WTC11 (cell line): Measurements from ENCODE around the gene BMF. TPM values are rescaled to one million over a fixed set of nuclear protein-coding genes. Genes with fewer than 3 reads are reported as not detected.

ENCODE experiments used
- ATAC-seq: fragments of 200-7000 bp; cut with Tn5 transposase; 2 replicates; pipeline ENCODE4 v1.10.0; 2021; ENCODE audit warnings: mild to moderate bottlenecking, moderate library complexity
- CTCF ChIA-PET: fragments of 300-600 bp; sonication (Branson Sonifier 250); formaldehyde crosslinking; loops from one replicate; lab custom pipeline; 2021; ENCODE audit warnings: antibody characterized with exemption; lab: Charles Lee
- POLR2A ChIA-PET: fragments of 350-600 bp; sonication (Branson Sonifier 250); formaldehyde crosslinking; loops from one replicate; lab custom pipeline; 2021; ENCODE audit warnings: antibody characterized with exemption; lab: Charles Lee
- DNase-seq: peaks from one replicate; pipeline ENCODE4 v3.0.0; 2021; ENCODE audit warnings: low spot score
- H3K27ac Mint-ChIP-seq: 2 replicates; pipeline ENCODE4 v1.8.0; 2021; ENCODE audit warnings: mixed read lengths
- H3K27me3 Mint-ChIP-seq: 2 replicates; pipeline ENCODE4 v1.8.0; 2021; ENCODE audit warnings: low read depth, mild to moderate bottlenecking, moderate library complexity, mixed read lengths
- H3K36me3 Mint-ChIP-seq: 2 replicates; pipeline ENCODE4 v1.8.0; 2021; ENCODE audit warnings: mixed read lengths
- H3K4me1 Mint-ChIP-seq: 2 replicates; pipeline ENCODE4 v1.8.0; 2022; ENCODE audit warnings: mixed read lengths
- H3K4me3 Mint-ChIP-seq: 2 replicates; pipeline ENCODE4 v1.8.0; 2021; ENCODE audit warnings: mild to moderate bottlenecking, moderate library complexity, mixed read lengths
- H3K9me3 Mint-ChIP-seq: 2 replicates; pipeline ENCODE4 v1.8.0; 2021; ENCODE audit warnings: mixed read lengths
- CREM ChIP-seq: sonication (generic); formaldehyde crosslinking; IDR thresholded peaks from 2 replicates; pipeline ENCODE4 v1.8.1; 2022; ENCODE audit warnings: mild to moderate bottlenecking, missing genetic modification reagents, moderate library complexity
- FOXK1 ChIP-seq: sonication (generic); formaldehyde crosslinking; IDR thresholded peaks from 2 replicates; pipeline ENCODE4 v1.8.0; 2022; ENCODE audit warnings: mild to moderate bottlenecking, moderate library complexity, missing genetic modification reagents
- JAZF1 ChIP-seq: fragments of 250-450 bp; sonication (Bioruptor Pico); IDR thresholded peaks from 2 replicates; pipeline ENCODE4 v1.9.0; 2021; ENCODE audit warnings: moderate library complexity, mild to moderate bottlenecking, inconsistent platforms
- JUN ChIP-seq: sonication (generic); formaldehyde crosslinking; IDR thresholded peaks from 2 replicates; pipeline ENCODE4 v1.8.0; 2023; ENCODE audit warnings: mild to moderate bottlenecking, missing genetic modification reagents
- NFE2L1 ChIP-seq: sonication (generic); formaldehyde crosslinking; IDR thresholded peaks from 2 replicates; pipeline ENCODE4 v1.8.1; 2023; ENCODE audit warnings: missing genetic modification reagents
- NR1H2 ChIP-seq: sonication (generic); formaldehyde crosslinking; IDR thresholded peaks from 2 replicates; pipeline ENCODE4 v1.9.0; 2021; ENCODE audit warnings: mild to moderate bottlenecking, moderate library complexity, missing genetic modification reagents
- NR3C1 ChIP-seq: sonication (generic); formaldehyde crosslinking; conservative IDR thresholded peaks from 2 replicates; pipeline ENCODE4 v1.8.1; 2023; ENCODE audit warnings: low read depth, mild to moderate bottlenecking, missing genetic modification reagents
- SP1 ChIP-seq: sonication (generic); formaldehyde crosslinking; conservative IDR thresholded peaks from 2 replicates; pipeline ENCODE4 v1.8.1; 2022; ENCODE audit warnings: missing genetic modification reagents
- TP53 ChIP-seq: sonication (generic); formaldehyde crosslinking; IDR thresholded peaks from 2 replicates; pipeline ENCODE4 v1.8.1; 2023; ENCODE audit warnings: mild to moderate bottlenecking, missing genetic modification reagents
- total RNA-seq: library from RNA; stranded (reverse); gene quantifications from 3 replicates; pipeline ENCODE4 v1.2.3, GENCODE V29; 2021
- TF ChIP-seq, protein P1 (sequence below): sonication (generic); formaldehyde crosslinking; IDR thresholded peaks from 2 replicates; pipeline ENCODE4 v1.8.1; 2022; ENCODE audit warnings: mild to moderate bottlenecking, moderate library complexity, missing genetic modification reagents
- TF ChIP-seq, protein P2 (sequence below): fragments of 250-450 bp; sonication (Bioruptor Pico); IDR thresholded peaks from 2 replicates; pipeline ENCODE4 v2.1.2; 2022; ENCODE audit warnings: mild to moderate bottlenecking, moderate library complexity
- TF ChIP-seq, protein P3 (sequence below): sonication (generic); formaldehyde crosslinking; IDR thresholded peaks from 2 replicates; pipeline ENCODE4 v1.8.1; 2023; ENCODE audit warnings: mild to moderate bottlenecking, missing genetic modification reagents
- TF ChIP-seq, protein P4 (sequence below): sonication (generic); formaldehyde crosslinking; IDR thresholded peaks from 2 replicates; pipeline ENCODE4 v1.8.0; 2023; ENCODE audit warnings: mild to moderate bottlenecking, missing genetic modification reagents
- TF ChIP-seq, protein P5 (sequence below): fragments of 250-450 bp; sonication (Bioruptor Pico); IDR thresholded peaks from 2 replicates; pipeline ENCODE4 v1.8.0; 2021; ENCODE audit warnings: mild to moderate bottlenecking
- TF ChIP-seq, protein P6 (sequence below): fragments of 250-450 bp; sonication (Bioruptor Pico); conservative IDR thresholded peaks from 2 replicates; pipeline ENCODE4 v1.9.0; 2021; ENCODE audit warnings: mild to moderate bottlenecking
- TF ChIP-seq, protein P7 (sequence below): sonication (generic); formaldehyde crosslinking; IDR thresholded peaks from 2 replicates; pipeline ENCODE4 v1.8.0; 2022; ENCODE audit warnings: missing genetic modification reagents
- TF ChIP-seq, protein P8 (sequence below): sonication (generic); formaldehyde crosslinking; IDR thresholded peaks from 2 replicates; pipeline ENCODE4 v1.8.0; 2023; ENCODE audit warnings: missing genetic modification reagents, mild to moderate bottlenecking, borderline replicate concordance

BMF gene
- total RNA-seq, 1 experiment from 2014 or later = 36.9 TPM

DNA sequence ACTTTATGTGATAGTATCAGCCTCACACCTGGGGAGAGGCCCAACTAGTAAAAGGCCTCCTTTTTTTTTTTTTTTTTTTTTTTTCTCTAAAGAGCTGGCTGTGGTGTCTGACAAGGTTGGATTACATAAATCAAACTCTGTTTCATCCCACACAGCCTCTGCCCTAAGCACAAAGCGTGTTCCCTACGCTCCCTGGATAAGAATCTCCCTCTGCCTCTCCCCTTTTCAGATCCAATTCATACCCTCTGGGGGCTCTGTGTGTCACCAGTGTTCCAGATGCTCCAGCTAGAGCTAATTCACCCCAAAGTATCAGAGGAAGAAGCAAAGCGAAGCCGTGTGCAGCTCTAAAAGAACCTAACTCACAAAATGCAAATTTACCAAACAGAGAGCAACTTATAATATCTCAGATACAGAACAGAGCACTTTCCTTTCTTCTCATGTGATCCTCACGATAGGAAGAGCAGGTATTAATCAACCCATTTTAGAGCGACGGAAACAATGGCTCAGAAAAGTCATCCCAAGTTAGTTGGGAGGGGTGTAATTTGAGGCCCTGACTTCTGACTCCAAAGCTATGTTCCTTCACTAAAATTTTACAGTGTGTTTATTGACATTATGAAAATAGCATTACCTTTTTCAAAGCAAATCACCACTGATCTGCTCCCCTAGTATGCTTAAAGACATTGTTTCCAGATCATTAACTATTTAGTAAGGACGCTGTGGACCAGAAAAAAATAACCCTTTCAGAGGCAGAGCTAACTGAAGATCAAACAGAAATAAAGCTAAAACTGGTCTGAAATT is 12.4 kb downstream of the BMF start:
- TF ChIP-seq JUN = no peak
- TF ChIP-seq, protein P1, sequence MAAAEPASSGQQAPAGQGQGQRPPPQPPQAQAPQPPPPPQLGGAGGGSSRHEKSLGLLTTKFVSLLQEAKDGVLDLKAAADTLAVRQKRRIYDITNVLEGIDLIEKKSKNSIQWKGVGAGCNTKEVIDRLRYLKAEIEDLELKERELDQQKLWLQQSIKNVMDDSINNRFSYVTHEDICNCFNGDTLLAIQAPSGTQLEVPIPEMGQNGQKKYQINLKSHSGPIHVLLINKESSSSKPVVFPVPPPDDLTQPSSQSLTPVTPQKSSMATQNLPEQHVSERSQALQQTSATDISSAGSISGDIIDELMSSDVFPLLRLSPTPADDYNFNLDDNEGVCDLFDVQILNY = no peak
- TF ChIP-seq JAZF1 = no peak
- TF ChIP-seq, protein P2, sequence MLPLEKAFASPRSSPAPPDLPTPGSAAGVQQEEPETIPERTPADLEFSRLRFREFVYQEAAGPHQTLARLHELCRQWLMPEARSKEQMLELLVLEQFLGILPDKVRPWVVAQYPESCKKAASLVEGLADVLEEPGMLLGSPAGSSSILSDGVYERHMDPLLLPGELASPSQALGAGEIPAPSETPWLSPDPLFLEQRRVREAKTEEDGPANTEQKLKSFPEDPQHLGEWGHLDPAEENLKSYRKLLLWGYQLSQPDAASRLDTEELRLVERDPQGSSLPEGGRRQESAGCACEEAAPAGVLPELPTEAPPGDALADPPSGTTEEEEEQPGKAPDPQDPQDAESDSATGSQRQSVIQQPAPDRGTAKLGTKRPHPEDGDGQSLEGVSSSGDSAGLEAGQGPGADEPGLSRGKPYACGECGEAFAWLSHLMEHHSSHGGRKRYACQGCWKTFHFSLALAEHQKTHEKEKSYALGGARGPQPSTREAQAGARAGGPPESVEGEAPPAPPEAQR (CRISPR knock-in tag) = no peak
- no peak for TF ChIP-seq TP53 (CRISPR knock-in tag)
- TF ChIP-seq, protein P3, sequence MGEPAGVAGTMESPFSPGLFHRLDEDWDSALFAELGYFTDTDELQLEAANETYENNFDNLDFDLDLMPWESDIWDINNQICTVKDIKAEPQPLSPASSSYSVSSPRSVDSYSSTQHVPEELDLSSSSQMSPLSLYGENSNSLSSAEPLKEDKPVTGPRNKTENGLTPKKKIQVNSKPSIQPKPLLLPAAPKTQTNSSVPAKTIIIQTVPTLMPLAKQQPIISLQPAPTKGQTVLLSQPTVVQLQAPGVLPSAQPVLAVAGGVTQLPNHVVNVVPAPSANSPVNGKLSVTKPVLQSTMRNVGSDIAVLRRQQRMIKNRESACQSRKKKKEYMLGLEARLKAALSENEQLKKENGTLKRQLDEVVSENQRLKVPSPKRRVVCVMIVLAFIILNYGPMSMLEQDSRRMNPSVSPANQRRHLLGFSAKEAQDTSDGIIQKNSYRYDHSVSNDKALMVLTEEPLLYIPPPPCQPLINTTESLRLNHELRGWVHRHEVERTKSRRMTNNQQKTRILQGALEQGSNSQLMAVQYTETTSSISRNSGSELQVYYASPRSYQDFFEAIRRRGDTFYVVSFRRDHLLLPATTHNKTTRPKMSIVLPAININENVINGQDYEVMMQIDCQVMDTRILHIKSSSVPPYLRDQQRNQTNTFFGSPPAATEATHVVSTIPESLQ (CRISPR knock-in tag) = no peak
- TF ChIP-seq, protein P4, sequence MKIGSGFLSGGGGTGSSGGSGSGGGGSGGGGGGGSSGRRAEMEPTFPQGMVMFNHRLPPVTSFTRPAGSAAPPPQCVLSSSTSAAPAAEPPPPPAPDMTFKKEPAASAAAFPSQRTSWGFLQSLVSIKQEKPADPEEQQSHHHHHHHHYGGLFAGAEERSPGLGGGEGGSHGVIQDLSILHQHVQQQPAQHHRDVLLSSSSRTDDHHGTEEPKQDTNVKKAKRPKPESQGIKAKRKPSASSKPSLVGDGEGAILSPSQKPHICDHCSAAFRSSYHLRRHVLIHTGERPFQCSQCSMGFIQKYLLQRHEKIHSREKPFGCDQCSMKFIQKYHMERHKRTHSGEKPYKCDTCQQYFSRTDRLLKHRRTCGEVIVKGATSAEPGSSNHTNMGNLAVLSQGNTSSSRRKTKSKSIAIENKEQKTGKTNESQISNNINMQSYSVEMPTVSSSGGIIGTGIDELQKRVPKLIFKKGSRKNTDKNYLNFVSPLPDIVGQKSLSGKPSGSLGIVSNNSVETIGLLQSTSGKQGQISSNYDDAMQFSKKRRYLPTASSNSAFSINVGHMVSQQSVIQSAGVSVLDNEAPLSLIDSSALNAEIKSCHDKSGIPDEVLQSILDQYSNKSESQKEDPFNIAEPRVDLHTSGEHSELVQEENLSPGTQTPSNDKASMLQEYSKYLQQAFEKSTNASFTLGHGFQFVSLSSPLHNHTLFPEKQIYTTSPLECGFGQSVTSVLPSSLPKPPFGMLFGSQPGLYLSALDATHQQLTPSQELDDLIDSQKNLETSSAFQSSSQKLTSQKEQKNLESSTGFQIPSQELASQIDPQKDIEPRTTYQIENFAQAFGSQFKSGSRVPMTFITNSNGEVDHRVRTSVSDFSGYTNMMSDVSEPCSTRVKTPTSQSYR (CRISPR knock-in tag) = no peak
- no peak for TF ChIP-seq SP1 (CRISPR knock-in tag)
- no peak for TF ChIP-seq CREM (CRISPR knock-in tag)
- no peak for TF ChIP-seq NFE2L1 (CRISPR knock-in tag)
- no peak for TF ChIP-seq FOXK1
- no peak for TF ChIP-seq NR3C1
- TF ChIP-seq, protein P5, sequence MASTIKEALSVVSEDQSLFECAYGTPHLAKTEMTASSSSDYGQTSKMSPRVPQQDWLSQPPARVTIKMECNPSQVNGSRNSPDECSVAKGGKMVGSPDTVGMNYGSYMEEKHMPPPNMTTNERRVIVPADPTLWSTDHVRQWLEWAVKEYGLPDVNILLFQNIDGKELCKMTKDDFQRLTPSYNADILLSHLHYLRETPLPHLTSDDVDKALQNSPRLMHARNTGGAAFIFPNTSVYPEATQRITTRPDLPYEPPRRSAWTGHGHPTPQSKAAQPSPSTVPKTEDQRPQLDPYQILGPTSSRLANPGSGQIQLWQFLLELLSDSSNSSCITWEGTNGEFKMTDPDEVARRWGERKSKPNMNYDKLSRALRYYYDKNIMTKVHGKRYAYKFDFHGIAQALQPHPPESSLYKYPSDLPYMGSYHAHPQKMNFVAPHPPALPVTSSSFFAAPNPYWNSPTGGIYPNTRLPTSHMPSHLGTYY (CRISPR knock-in tag) = no peak
- TF ChIP-seq NR1H2 (CRISPR knock-in tag) = no peak
- TF ChIP-seq, protein P6, sequence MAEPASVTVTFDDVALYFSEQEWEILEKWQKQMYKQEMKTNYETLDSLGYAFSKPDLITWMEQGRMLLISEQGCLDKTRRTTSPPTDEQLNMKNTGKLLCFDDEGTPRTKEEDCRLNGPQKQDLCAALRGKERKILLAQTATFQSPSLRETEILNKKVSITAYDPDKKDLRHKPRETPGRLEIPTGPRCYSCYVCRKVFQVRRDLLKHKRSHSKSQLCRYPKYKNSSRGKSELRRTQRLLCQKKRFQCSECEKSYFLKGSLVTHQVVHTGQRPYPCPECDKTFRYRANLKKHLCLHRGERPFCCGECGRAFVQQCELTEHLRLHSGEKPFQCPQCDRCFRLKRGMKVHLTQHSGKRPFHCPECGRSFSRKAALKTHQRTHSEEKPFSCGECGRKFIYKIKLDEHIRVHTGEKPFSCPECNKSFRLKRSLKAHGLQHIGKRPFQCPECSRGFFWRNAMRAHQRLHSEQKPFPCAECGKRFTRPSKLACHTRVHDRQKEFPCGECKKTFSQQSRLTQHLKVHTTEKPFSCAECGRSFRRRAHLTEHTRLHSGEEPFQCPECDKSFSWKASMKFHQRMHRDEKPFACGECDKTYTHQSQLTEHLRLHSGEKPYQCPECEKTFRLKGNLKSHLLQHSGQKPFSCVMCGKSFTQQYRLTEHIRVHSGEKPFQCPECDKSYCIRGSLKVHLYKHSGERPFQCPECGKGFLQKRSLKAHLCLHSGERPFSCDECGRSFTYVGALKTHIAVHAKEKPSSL (CRISPR knock-in tag) = no peak
- TF ChIP-seq, protein P7, sequence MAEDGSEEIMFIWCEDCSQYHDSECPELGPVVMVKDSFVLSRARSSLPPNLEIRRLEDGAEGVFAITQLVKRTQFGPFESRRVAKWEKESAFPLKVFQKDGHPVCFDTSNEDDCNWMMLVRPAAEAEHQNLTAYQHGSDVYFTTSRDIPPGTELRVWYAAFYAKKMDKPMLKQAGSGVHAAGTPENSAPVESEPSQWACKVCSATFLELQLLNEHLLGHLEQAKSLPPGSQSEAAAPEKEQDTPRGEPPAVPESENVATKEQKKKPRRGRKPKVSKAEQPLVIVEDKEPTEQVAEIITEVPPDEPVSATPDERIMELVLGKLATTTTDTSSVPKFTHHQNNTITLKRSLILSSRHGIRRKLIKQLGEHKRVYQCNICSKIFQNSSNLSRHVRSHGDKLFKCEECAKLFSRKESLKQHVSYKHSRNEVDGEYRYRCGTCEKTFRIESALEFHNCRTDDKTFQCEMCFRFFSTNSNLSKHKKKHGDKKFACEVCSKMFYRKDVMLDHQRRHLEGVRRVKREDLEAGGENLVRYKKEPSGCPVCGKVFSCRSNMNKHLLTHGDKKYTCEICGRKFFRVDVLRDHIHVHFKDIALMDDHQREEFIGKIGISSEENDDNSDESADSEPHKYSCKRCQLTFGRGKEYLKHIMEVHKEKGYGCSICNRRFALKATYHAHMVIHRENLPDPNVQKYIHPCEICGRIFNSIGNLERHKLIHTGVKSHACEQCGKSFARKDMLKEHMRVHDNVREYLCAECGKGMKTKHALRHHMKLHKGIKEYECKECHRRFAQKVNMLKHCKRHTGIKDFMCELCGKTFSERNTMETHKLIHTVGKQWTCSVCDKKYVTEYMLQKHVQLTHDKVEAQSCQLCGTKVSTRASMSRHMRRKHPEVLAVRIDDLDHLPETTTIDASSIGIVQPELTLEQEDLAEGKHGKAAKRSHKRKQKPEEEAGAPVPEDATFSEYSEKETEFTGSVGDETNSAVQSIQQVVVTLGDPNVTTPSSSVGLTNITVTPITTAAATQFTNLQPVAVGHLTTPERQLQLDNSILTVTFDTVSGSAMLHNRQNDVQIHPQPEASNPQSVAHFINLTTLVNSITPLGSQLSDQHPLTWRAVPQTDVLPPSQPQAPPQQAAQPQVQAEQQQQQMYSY (CRISPR knock-in tag) = no peak
- TF ChIP-seq, protein P8, sequence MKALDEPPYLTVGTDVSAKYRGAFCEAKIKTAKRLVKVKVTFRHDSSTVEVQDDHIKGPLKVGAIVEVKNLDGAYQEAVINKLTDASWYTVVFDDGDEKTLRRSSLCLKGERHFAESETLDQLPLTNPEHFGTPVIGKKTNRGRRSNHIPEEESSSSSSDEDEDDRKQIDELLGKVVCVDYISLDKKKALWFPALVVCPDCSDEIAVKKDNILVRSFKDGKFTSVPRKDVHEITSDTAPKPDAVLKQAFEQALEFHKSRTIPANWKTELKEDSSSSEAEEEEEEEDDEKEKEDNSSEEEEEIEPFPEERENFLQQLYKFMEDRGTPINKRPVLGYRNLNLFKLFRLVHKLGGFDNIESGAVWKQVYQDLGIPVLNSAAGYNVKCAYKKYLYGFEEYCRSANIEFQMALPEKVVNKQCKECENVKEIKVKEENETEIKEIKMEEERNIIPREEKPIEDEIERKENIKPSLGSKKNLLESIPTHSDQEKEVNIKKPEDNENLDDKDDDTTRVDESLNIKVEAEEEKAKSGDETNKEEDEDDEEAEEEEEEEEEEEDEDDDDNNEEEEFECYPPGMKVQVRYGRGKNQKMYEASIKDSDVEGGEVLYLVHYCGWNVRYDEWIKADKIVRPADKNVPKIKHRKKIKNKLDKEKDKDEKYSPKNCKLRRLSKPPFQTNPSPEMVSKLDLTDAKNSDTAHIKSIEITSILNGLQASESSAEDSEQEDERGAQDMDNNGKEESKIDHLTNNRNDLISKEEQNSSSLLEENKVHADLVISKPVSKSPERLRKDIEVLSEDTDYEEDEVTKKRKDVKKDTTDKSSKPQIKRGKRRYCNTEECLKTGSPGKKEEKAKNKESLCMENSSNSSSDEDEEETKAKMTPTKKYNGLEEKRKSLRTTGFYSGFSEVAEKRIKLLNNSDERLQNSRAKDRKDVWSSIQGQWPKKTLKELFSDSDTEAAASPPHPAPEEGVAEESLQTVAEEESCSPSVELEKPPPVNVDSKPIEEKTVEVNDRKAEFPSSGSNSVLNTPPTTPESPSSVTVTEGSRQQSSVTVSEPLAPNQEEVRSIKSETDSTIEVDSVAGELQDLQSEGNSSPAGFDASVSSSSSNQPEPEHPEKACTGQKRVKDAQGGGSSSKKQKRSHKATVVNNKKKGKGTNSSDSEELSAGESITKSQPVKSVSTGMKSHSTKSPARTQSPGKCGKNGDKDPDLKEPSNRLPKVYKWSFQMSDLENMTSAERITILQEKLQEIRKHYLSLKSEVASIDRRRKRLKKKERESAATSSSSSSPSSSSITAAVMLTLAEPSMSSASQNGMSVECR (CRISPR knock-in tag) = no peak
- ATAC-seq (no peak), DNase-seq (no peak)
- H3K36me3 Mint-ChIP-seq = peaks cover 21% of the 10 kb centered on the region
- no peaks in the 10 kb centered on the region for H3K9me3 Mint-ChIP-seq
- no peaks in the 10 kb centered on the region for H3K27me3 Mint-ChIP-seq
- ChIA-PET POLR2A (no interaction called here), CTCF (interaction anchor here (0.6 to 6.8 kb wide), 9 partner anchors 9 to 340 kb away, joined by 3 to 68 read pairs (median 6); partner anchors contain the start of gene BMF)
- H3K4me1 Mint-ChIP-seq = peaks cover 83% of the 10 kb centered on the region
- no peak overlapping the region for H3K27ac Mint-ChIP-seq
- H3K4me3 Mint-ChIP-seq = no peak overlapping the region
